GM23248 (cell line): Measurements from ENCODE around the gene MKLN1. TPM values are rescaled to one million over a fixed set of nuclear protein-coding genes. Genes with fewer than 3 reads are reported as not detected.

Experiments used
- DNase-seq: peaks from one replicate; pipeline ENCODE4 v3.0.0-alpha.2; 2015
- H2AFZ ChIP-seq: fragments of 200-600 bp; sonication (generic); 2 replicates; pipeline ENCODE4 v1.6.1; 2016; ENCODE audit warnings: antibody characterized with exemption
- H3F3A ChIP-seq: fragments of 200-600 bp; sonication (generic); 2 replicates; pipeline ENCODE4 v1.6.1; 2016; ENCODE audit warnings: mild to moderate bottlenecking, antibody characterized with exemption, mixed run types; ENCODE audit not compliant: insufficient read depth
- H3K27ac ChIP-seq: fragments of 200-600 bp; sonication (generic); 2 replicates; pipeline ENCODE4 v1.5.1; 2016; ENCODE audit warnings: mild to moderate bottlenecking
- H3K27me3 ChIP-seq: fragments of 200-600 bp; sonication (generic); replicated peaks from 2 replicates; pipeline ENCODE4 v1.6.1; 2016; ENCODE audit warnings: mild to moderate bottlenecking; ENCODE audit not compliant: insufficient read depth
- H3K36me3 ChIP-seq: fragments of 200-600 bp; sonication (generic); 2 replicates; pipeline ENCODE4 v1.6.1; 2016; ENCODE audit warnings: low read depth, mild to moderate bottlenecking
- H3K4me1 ChIP-seq: fragments of 200-600 bp; sonication (generic); 2 replicates; pipeline ENCODE4 v1.6.1; 2016; ENCODE audit warnings: mild to moderate bottlenecking; ENCODE audit not compliant: insufficient read depth
- H3K4me2 ChIP-seq: fragments of 200-600 bp; sonication (generic); one replicate; pipeline ENCODE4 v1.6.1; 2016; ENCODE audit warnings: mild to moderate bottlenecking; ENCODE audit not compliant: unreplicated experiment
- H3K4me3 ChIP-seq: fragments of 200-600 bp; sonication (generic); 2 replicates; pipeline ENCODE4 v1.5.1; 2016; ENCODE audit warnings: mild to moderate bottlenecking
- H3K79me2 ChIP-seq: fragments of 200-600 bp; sonication (generic); 2 replicates; pipeline ENCODE4 v1.6.1; 2016; ENCODE audit warnings: mild to moderate bottlenecking; ENCODE audit not compliant: insufficient read depth
- H3K9ac ChIP-seq: fragments of 200-600 bp; sonication (generic); 2 replicates; pipeline ENCODE4 v1.6.1; 2016; ENCODE audit warnings: mild to moderate bottlenecking
- H3K9me2 ChIP-seq: fragments of 200-600 bp; sonication (generic); 2 replicates; pipeline ENCODE4 v1.6.1; 2016; ENCODE audit warnings: mixed run types, mild to moderate bottlenecking, moderate library complexity; ENCODE audit not compliant: insufficient read depth
- H3K9me3 ChIP-seq: fragments of 200-600 bp; sonication (generic); one replicate; pipeline ENCODE4 v1.6.1; 2017; ENCODE audit warnings: low read depth
- H4K20me1 ChIP-seq: fragments of 200-600 bp; sonication (generic); 2 replicates; pipeline ENCODE4 v1.6.0; 2016; ENCODE audit not compliant: insufficient read depth
- EZH2 ChIP-seq: fragments of 200-600 bp; sonication (generic); IDR thresholded peaks from 2 replicates; pipeline ENCODE4 v1.6.1; 2018; ENCODE audit warnings: antibody characterized with exemption, mild to moderate bottlenecking; ENCODE audit not compliant: insufficient read depth, poor library complexity, severe bottlenecking
- EZH2phosphoT487 ChIP-seq: fragments of 200-600 bp; sonication (generic); IDR thresholded peaks from 2 replicates; pipeline ENCODE4 v1.6.1; 2018; ENCODE audit warnings: antibody characterized with exemption, moderate library complexity, mild to moderate bottlenecking, low read depth; ENCODE audit not compliant: insufficient read depth
- WGBS, 2 experiments: methylation state at CpG; one replicate each; pipeline ENCODE4 v1.1.6; 2015 to 2017; ENCODE audit warnings: low lambda C conversion rate in 2 of 2, low coverage in 1 of 2; ENCODE audit errors: missing lambda C conversion rate in 2 of 2; 5-methylcytosine and 5-hydroxymethylcytosine counted together
- in situ Hi-C: fragments of 300-500 bp; cut with MboI; formaldehyde crosslinking; loops from 2 replicates; pipeline ENCODE4 v1.15.0; 2020
- polyA plus RNA-seq: library from polyadenylated mRNA; unstranded; fragments of >200 nt; fragmentation: Nextera tagmentation; extraction: Ambion mirVana; gene quantifications from 2 replicates; pipeline ENCODE4 v1.2.1, GENCODE V29; 2016
- total RNA-seq: library from RNA; depleted of rRNA; stranded (reverse); fragments of >200 nt; shearing (Covaris generic); gene quantifications from 2 replicates; pipeline ENCODE4 v1.2.3, GENCODE V29; 2014

Gene MKLN1
- total and polyA plus RNA-seq, 2 experiments from 2014 or later, result 32.1 to 35.7 TPM

GRCh38 chr7:131371411-131371810 is 43.7 kb downstream of the MKLN1 start:
- WGBS, 2 experiments, result 94 to 97% methylated on average over 2 of the region's 2 CpGs
- Histone ChIP-seq H3F3A (peaks cover 26% of the 10 kb centered on the region), H3K9me3 (no peaks in the 10 kb centered on the region), H3K36me3 (no peaks in the 10 kb centered on the region), H3K4me2 (no peak overlapping the region), H3K27me3 (no peaks in the 10 kb centered on the region), H2AFZ (no peak overlapping the region), H4K20me1 (no peaks in the 10 kb centered on the region; the same call in none of the 2 replicates), H3K79me2 (peaks cover 99% of the 10 kb centered on the region), H3K9me2 (no peaks in the 10 kb centered on the region), H3K4me3 (no peak overlapping the region), H3K27ac (no peak overlapping the region), H3K4me1 (peaks cover 46% of the 10 kb centered on the region), H3K9ac (no peak overlapping the region)
- no peak for DNase-seq
- TF ChIP-seq EZH2, result no peak
- no peak for TF ChIP-seq EZH2phosphoT487
- in situ Hi-C loops, result no loop called here

DNA sequence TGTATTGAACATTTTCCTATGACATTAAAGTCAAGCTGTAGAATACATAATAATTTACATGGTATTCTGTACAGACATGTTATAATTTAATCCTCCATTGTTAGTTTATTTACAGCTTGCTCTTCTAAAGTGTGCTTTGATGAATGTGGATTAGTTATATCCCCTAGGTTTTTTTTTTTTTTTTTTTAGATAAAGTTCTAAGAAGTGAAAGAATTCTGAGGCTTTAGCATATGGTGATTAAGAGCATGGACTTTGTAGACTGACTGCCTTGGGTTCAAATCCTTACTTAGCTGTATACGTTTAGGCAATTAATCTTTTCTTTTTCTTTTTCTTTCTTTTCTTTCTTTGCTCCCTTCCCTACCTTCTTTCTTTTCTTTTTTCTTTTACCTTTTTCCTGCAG is 44.9 kb downstream of the MKLN1 start:
- Histone ChIP-seq H3K27me3 (no peaks in the 10 kb centered on the region), H3K9me2 (no peaks in the 10 kb centered on the region; the same call in 1 of the 2 replicates), H3K4me3 (no peak overlapping the region), H3K9ac (no peak overlapping the region), H4K20me1 (no peaks in the 10 kb centered on the region; the same call in none of the 2 replicates), H3K4me1 (peaks cover 35% of the 10 kb centered on the region), H3K9me3 (no peaks in the 10 kb centered on the region), H2AFZ (no peak overlapping the region), H3K36me3 (no peaks in the 10 kb centered on the region), H3F3A (peaks cover 14% of the 10 kb centered on the region; the same call in 1 of the 2 replicates), H3K4me2 (no peak overlapping the region), H3K79me2 (peaks cover 98% of the 10 kb centered on the region), H3K27ac (no peak overlapping the region)
- no peak for DNase-seq
- in situ Hi-C loops, result no loop called here
- WGBS, 2 experiments, result 75 to 89% methylated on average over 1 of the region's 1 CpG
- TF ChIP-seq EZH2, result no peak
- no peak for TF ChIP-seq EZH2phosphoT487

- 100% methylated on average over 1 of the region's 1 CpG for WGBS, 2 experiments
These were observed 47.1 kb downstream of the MKLN1 start for GRCh38 chr7:131374821-131375220.

GRCh38 chr7:131381069-131381838 is 53.6 kb downstream of the MKLN1 start:
- H3K79me2 ChIP-seq, result peaks cover 99% of the 10 kb centered on the region
- H3K27ac ChIP-seq, result peak overlapping the region; percentile 42
- DNase-seq, result peak; percentile 76

More at GRCh38 chr7:131374821-131375220, 47.1 kb downstream of the MKLN1 start:
- no peaks in the 10 kb centered on the region for H3K36me3 ChIP-seq
- H3K4me1 ChIP-seq, result peaks cover 23% of the 10 kb centered on the region
- no peak overlapping the region for H3K4me3 ChIP-seq
- peaks cover 11% of the 10 kb centered on the region; the same call in 1 of the 2 replicates for H3F3A ChIP-seq
- H3K27me3 ChIP-seq, result no peaks in the 10 kb centered on the region
- no peaks in the 10 kb centered on the region; the same call in none of the 2 replicates for H4K20me1 ChIP-seq
- H3K4me2 ChIP-seq, result no peak overlapping the region
- DNase-seq, result no peak
- no peak overlapping the region for H3K9ac ChIP-seq
- H3K79me2 ChIP-seq, result peaks cover 98% of the 10 kb centered on the region
- no peaks in the 10 kb centered on the region; the same call in 1 of the 2 replicates for H3K9me2 ChIP-seq
- H2AFZ ChIP-seq, result no peak overlapping the region
- H3K27ac ChIP-seq, result no peak overlapping the region
- no peak for TF ChIP-seq EZH2phosphoT487
- TF ChIP-seq EZH2, result no peak
- in situ Hi-C loops, result no loop called here
- H3K9me3 ChIP-seq, result no peaks in the 10 kb centered on the region

More at GRCh38 chr7:131381069-131381838, 53.6 kb downstream of the MKLN1 start:
- no peaks in the 10 kb centered on the region; the same call in 1 of the 2 replicates for H3K9me2 ChIP-seq
- peaks cover 35% of the 10 kb centered on the region for H3K4me1 ChIP-seq
- no peaks in the 10 kb centered on the region for H3K36me3 ChIP-seq
- 13 to 35% methylated on average over 1 of the region's 1 CpG for WGBS, 2 experiments
- peaks cover 24% of the 10 kb centered on the region for H3F3A ChIP-seq
- no peak for TF ChIP-seq EZH2phosphoT487
- TF ChIP-seq EZH2, result no peak
- no peak overlapping the region for H2AFZ ChIP-seq
- peak overlapping the region; percentile 8 for H3K4me2 ChIP-seq
- H4K20me1 ChIP-seq, result no peaks in the 10 kb centered on the region; the same call in 1 of the 2 replicates
- no peaks in the 10 kb centered on the region for H3K27me3 ChIP-seq
- no peaks in the 10 kb centered on the region for H3K9me3 ChIP-seq
- H3K9ac ChIP-seq, result no peak overlapping the region
- in situ Hi-C loops, result no loop called here
- H3K4me3 ChIP-seq, result no peak overlapping the region
